ENCODE results near the gene YWHAB. TPM values are rescaled to one million over a fixed set of nuclear protein-coding genes. Genes with fewer than 3 reads are reported as not detected.

The YWHAB gene
- total RNA-seq, 1 experiment from 2014 or later, result 139 TPM

DNA sequence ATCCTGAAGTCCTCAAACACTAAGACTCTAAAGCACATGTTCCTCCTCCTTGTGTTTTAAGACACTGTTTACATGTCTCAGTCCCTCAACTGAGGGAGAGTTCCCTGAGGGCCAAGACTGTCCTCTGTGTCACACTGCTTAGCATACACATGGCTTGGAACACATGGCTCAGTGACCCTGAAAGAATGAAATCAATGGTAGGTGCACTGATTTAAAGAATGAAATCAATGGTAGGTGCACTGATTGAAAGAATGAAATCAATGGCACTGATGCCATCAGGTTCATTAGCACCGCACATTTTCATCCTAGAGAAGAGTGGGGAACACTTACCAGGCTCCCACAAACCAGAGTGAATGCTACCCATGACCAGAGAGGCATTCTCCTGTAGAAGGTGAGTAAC is 64.9 kb downstream of the YWHAB start:
- no peak for DNase-seq (ENCODE audit: low read depth)

GRCh38 chr20:44952731-44953130 is 67.2 kb downstream of the YWHAB start:
- DNase-seq (ENCODE audit: low read depth), result no peak

GRCh38 chr20:44954211-44954610 is 68.7 kb downstream of the YWHAB start:
- DNase-seq (ENCODE audit: low read depth), result no peak

DNA sequence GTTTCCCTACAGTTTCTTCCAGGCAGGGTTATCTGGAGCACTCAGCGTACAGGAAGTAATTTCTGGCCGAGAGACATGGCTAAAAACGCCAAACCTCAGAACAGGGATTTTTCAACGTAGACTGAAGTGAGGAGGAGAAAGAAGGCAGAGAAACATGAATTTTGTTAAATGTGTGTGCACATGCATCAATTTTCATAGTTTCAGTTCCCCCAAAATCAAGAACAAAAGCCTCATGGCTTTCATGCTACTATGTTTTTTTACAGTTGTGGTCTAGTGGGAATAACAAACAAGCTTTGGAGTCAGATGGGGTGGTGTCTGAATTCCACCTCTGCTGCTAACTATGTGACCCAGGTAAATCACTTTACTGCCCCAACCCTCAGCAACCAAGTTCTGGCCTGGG is 69.8 kb downstream of the YWHAB start:
- DNase-seq (ENCODE audit: low read depth), result no peak

GRCh38 chr20:44956410-44956809 is 70.9 kb downstream of the YWHAB start:
- no peak for DNase-seq (ENCODE audit: low read depth)

Other genes starting within 250 kb of the YWHAB start
- 7.8 and 10.3 TPM in 2 replicates for gene ADA, start 234.0 kb upstream of the YWHAB start, total RNA-seq (2014; rRNA removed; shearing (Covaris generic))
- gene CCN5, start 170.3 kb upstream of the YWHAB start, total RNA-seq (2014; rRNA removed; shearing (Covaris generic)), result not detected in 2 replicates
- not detected in 2 replicates for gene KCNK15, start 139.8 kb upstream of the YWHAB start, total RNA-seq (2014; rRNA removed; shearing (Covaris generic))
- gene RIMS4, start 75.2 kb upstream of the YWHAB start, total RNA-seq (2014; rRNA removed; shearing (Covaris generic)), result not detected in 2 replicates
- 7.4 and 8.0 TPM in 2 replicates for gene PABPC1L, start 24.4 kb downstream of the YWHAB start, total RNA-seq (2014; rRNA removed; shearing (Covaris generic))
- 156 and 177 TPM in 2 replicates for gene TOMM34, start 74.7 kb downstream of the YWHAB start, total RNA-seq (2014; rRNA removed; shearing (Covaris generic))
- gene STK4, start 80.8 kb downstream of the YWHAB start, total RNA-seq (2014; rRNA removed; shearing (Covaris generic)), result 20.2 and 25.8 TPM in 2 replicates
- gene KCNS1, start 215.4 kb downstream of the YWHAB start, total RNA-seq (2014; rRNA removed; shearing (Covaris generic)), result not detected in 2 replicates
- gene WFDC5, start 229.5 kb downstream of the YWHAB start, total RNA-seq (2014; rRNA removed; shearing (Covaris generic)), result not detected in 2 replicates
- gene WFDC12, start 238.8 kb downstream of the YWHAB start, total RNA-seq (2014; rRNA removed; shearing (Covaris generic)), result not detected in 2 replicates

All from HT1080 (cell line).